Stimulated activated CD4-positive, alpha-beta T cell treated with anti-CD3 and anti-CD28 coated beads, Interleukin-1b, Interleukin-23, amount 100 ng/mL, for 48 hours (primary cell): Measurements from ENCODE around the gene CLN5.
"Not testable (repeated sequence)": the region's sequence is repeated elsewhere in the genome, so short reads cannot be mapped to it uniquely, and the experiment has no call there.

Experiments used
- DNase-seq: peaks from one replicate; pipeline ENCODE4 v3.0.0-alpha.2; 2020

The CLN5 gene

DNA sequence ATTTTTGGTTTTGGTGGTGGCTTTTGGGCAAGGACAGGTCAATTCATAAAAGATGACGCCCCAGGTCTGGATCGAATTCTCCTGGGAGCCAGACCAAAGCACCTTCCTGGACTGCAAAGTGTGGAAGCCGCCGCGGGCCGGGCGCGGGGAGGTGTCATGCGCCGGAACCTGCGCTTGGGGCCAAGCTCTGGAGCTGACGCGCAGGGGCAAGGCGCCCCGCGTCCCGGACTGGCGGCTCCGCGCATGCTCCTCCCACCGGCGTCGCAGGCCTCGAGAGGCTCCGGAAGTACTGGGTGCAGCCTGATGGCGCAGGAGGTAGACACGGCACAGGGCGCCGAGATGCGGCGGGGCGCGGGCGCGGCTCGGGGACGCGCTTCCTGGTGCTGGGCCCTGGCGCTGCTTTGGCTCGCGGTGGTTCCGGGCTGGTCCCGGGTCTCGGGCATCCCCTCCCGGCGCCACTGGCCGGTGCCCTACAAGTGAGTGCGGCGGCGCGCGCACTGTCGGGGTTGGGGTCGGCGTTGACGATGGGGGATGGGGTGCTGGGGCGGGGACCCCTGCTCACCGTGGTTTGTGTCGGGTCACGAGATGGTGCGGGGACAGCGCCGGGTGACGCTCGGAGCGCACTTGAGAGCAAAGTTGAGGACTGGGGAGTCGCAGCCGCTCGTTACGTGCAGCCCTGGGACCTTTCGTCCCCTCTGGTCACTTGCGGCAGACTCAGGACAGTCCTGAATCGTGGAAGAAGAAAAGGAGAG is at the start of gene CLN5:
Gene CLN5 (plus strand): TSS at position 286 of the 752 bp plus-strand sequence. CDS start 18 bp downstream, at position 304.
- DNase-seq, result peak; percentile 95

DNA sequence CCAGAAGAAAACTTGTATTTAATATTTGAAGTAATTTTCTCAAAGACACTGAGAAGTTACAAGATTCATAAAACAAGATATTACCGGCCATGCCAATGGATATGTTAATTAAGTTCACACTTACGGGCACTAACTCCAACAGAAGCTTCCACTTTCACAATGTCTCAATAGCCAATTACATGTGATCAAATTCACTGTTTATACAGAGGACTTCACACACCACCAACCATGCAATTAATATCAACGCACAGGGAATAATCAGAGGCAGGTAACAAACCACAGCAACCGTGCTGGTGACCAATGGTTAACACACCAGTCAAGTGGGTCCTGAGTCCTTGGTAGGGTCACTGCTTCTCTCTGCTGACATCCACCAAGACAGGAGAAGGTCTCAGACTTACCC is 49.5 kb upstream of the CLN5 start:
- no peak for DNase-seq

DNA sequence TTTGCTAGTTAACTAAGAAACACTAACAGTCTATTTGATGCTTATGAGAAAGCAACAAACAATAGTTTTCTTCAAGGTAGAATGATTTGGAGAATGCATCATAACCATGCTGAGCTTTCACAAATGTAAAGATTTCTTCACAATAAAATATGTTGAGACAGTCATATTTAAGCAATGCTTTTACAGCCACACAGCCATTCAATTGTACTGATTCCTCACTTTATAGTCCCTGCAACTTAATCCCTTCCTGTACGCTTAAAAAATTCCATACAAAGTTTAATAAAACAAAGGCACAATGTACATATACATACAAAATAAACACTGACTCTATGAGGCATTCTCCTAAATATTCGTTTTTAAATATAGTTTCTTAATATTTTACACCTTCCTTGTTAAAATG is 48.2 kb upstream of the CLN5 start:
- no peak for DNase-seq

- DNase-seq, result no peak
These were observed 47.4 kb upstream of the CLN5 start for GRCh38 chr13:76944456-76944855.

GRCh38 chr13:76948149-76948548 is 43.7 kb upstream of the CLN5 start, which contains the start of gene ACOD1:
TSS of gene ACOD1 (plus strand) at chr13:76948511. CDS start at chr13:76948559, 48 bp downstream.
- no peak for DNase-seq

DNA sequence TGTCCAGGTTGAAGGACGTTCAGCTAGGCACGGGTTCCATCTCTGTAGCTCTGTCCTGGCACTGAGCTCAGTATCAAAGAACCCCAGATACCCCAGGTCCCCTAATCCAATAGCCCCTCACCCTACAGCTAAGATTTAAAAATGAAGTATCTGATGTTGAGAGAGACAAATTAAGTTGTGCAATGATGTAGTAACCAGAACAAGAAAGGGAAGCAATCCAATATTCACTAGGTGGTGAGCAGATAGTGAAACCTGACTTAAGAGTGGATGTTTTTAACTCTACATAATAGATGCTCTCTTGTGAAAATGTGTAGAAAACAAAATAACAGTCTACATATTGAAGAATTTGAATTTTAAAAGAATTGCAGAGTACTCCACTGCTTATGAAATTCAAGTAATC is 41.8 kb upstream of the CLN5 start:
- DNase-seq, result no peak

DNA sequence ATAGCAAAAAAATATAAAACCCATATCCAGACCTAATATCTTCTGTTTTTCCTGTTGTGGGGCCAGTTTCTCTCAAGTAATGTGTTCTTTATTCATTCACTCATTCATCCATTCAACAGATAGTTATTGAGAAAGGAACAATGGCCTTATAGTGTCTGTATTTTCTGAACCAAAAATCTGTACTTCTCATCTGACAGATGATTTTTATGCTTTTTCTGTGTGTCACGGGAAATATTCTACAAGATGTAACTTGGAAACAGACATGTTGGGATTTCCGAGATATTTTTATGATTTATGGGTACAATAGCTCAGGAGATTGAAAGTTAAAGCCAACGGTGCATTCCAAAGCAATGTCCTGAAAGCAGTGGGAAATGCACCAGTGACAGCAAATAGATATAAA is 37.9 kb upstream of the CLN5 start:
- DNase-seq, result no peak

- DNase-seq, result no peak
These were observed 37.3 kb upstream of the CLN5 start for GRCh38 chr13:76954538-76954937.

- no peak for DNase-seq
These were observed 36.7 kb upstream of the CLN5 start for GRCh38 chr13:76955193-76955592.

- no peak for DNase-seq
These were observed 36.2 kb upstream of the CLN5 start for GRCh38 chr13:76955661-76956060.

GRCh38 chr13:76958841-76959432 is 32.9 kb upstream of the CLN5 start:
- DNase-seq, result no peak

DNA sequence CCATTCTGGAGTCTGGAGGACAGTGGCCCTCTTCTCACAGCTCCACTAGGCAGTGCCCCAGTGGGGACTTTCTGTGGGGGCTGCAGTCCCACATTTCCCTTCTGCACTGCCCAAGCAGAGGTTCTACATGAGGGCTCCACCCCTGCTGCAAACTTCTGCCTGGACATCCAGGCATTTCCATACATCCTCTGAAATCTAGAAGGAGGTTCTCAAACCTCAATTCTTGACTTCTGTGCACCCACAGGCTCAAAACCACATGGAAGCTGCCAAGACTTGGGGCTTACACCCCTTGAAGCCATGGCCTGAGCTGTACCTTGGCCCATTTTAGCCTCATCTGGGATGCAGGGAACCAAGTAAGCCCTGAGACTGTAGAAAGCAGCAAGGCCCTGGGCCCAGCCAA is 32.1 kb upstream of the CLN5 start:
- DNase-seq, result not testable (repeated sequence)

- DNase-seq, result no peak
These were observed 26.0 kb upstream of the CLN5 start for GRCh38 chr13:76965759-76966421.

GRCh38 chr13:76967031-76967430 is 24.9 kb upstream of the CLN5 start:
- no peak for DNase-seq

DNA sequence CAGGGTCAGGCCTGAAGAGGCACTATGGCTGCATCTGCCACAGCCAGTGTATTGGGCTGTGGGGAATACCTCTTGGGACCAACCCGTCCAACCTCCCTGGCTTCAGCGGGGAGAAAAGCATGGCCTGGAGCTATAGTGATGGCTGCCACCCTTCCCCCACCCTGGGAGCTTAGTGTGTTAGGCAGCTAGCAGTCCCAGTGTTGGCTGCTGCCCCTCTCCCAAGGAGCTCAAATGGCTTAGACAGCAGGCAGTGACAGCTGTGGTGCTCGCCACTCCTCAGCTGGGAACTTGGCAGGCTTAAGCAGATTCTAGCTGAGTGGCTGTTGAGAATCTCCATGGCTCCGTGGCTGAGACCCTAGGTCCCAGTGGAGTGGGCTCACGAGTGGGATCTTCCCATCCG is 23.8 kb upstream of the CLN5 start:
- DNase-seq, result no peak

DNA sequence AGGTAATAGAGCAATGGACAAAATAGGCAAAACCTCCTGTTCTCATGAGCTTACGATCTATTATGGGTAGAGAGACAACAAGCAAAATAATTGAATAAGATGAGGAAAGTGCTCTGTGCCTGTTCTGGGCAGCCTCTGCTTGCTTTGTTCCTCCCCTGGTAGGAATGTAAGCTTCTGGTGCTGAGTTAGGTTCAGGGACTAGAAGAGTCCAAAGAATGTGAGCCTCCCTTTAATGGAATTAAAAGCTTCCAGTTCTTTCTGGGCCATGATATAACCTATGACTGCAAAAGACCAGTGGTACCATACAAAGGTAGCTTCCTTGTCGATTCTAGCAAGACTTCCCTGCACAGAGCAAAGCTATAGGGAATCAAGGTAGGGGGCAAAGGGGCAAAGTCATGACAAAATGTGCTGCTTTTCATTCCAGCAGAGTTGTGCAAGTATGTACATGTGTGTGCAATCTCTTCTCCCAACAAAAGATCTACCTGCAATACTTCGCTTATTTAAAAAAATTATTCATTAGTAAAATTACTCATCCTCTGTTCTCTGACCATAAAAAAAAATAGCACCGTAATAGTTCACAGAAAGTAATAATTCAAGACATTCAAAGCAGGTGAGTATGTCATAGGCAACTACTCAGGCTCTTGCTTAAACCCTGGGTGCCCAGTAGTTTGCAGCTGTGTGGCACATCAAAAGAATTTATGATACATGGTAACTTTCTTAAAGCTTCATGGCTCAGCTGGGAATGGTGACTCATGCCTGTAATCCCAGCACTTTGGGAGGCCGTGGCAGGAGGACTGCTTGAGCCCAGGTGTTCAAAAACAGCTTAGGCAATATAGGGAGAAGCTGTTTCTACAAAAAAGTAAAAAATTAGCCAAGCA is 22.2 kb upstream of the CLN5 start:
- DNase-seq, result no peak

DNA sequence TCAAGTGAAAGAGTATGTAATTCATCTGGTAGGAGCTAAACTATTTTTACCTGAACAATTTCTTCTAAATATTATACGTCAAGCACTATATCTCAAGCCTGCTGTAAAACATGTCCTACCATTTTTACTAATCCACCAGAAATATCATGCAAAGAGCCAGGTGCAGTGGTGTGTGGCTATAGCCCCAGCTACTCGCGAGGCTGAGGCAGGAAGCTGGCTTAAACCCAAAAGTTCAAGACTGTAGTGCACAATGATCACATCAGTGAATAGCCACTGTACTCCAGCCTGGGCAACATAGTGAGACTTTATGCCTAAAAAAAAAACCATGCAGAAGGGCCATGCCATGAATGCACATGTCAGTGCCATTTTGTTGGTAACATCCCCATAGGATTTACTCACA is 20.7 kb upstream of the CLN5 start:
- no peak for DNase-seq

- no peak for DNase-seq
These were observed 19.7 kb upstream of the CLN5 start for GRCh38 chr13:76971851-76972829.

DNA sequence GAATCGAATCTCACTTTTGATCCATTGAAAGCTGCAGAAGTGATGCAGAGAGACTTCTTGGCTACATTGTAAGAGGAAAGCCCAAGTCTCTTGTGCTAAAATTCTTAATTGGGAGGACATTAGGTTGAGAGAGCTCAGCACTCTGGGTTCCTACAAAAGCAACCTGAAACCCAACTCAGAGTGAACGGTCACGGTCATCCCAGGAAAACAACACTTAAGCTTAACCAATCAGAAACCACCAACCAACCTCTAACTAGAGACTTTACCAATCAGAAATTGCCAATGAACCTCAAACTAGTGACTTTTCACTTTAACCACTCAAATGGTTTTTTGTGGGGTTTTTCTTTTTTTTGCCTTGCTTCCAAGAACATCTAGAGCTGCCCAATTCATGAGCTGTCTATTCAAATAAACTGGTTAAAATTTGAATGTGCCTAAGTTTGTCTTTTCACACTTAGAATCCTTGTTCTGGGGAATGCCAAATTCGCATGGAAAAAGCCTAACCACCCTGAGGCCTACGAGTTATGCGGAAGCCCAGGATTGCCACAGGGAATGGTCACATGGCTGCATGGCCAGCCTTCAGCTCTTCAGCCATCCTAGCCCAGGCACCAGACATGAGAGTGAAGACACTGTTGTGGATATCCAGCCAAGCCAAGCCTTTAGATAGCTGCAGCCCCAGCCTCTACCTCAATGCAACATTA is 17.8 kb upstream of the CLN5 start:
- DNase-seq, result no peak

DNA sequence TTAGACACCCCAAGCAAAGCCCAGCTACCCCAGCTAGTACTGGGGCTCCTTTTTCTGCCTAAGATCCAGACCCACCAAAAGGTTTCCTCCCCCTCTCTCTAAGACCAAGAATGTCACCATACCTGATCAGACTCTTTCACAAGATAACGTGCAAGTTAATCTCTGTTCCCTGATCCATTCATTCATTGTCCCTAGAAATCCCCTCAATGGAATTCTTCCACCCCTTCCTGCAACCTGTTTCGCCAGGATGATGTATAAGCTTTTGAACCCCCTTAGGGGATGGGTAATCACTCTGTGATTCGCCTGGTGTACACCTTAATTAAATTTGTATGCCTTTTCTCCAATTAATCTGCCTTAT is 17.3 kb upstream of the CLN5 start:
- DNase-seq, result no peak

- DNase-seq, result no peak
These were observed 16.0 kb upstream of the CLN5 start for GRCh38 chr13:76975863-76976262.
